Skin of body (tissue), 2 donors: Measurements from ENCODE around the gene UBE2U. TPM values are rescaled to one million over a fixed set of nuclear protein-coding genes. Genes with fewer than 3 reads are reported as not detected.
"Not testable (repeated sequence)": the region's sequence is repeated elsewhere in the genome, so short reads cannot be mapped to it uniquely, and the experiment has no call there.

Source experiments
- DNase-seq: peaks from one replicate; lab custom pipeline; 2025; lab: John Stamatoyannopoulos, UW
- total RNA-seq: library from RNA; depleted of rRNA; stranded (reverse); fragments of >200 nt; gene quantifications from one replicate; pipeline ENCODE4 v1.2.3, GENCODE V29; 2014

The UBE2U gene
- total RNA-seq, 1 donor from 2014 or later = not detected

GRCh38 chr1:64236541-64236954, 33.1 kb downstream of the UBE2U start:
- DNase-seq = no peak

- DNase-seq = not testable (repeated sequence)
Measured at GRCh38 chr1:64239519-64239918, 36.1 kb downstream of the UBE2U start.

- no peak for DNase-seq
Measured at GRCh38 chr1:64240206-64240605, 36.8 kb downstream of the UBE2U start.

GRCh38 chr1:64241069-64241468, 37.6 kb downstream of the UBE2U start:
- DNase-seq = no peak

GRCh38 chr1:64242895-64243756, 39.7 kb downstream of the UBE2U start:
- peak; percentile 67 for DNase-seq

- DNase-seq = no peak
Measured at GRCh38 chr1:64243757-64244080, 40.3 kb downstream of the UBE2U start.

- no peak for DNase-seq
Measured at GRCh38 chr1:64245495-64245894, 42.1 kb downstream of the UBE2U start.

GRCh38 chr1:64246294-64246917, 43.0 kb downstream of the UBE2U start:
- peak; percentile 71 for DNase-seq

GRCh38 chr1:64248065-64248464, 44.6 kb downstream of the UBE2U start:
- no peak for DNase-seq

GRCh38 chr1:64250472-64250871, 47.0 kb downstream of the UBE2U start:
- DNase-seq = not testable (repeated sequence)

- DNase-seq = no peak
Measured at GRCh38 chr1:64251971-64252370, 48.5 kb downstream of the UBE2U start.

- DNase-seq = not testable (repeated sequence)
Measured at GRCh38 chr1:64257233-64257632, 53.8 kb downstream of the UBE2U start.

GRCh38 chr1:64258444-64258843, 55.0 kb downstream of the UBE2U start:
- not testable (repeated sequence) for DNase-seq

- DNase-seq = no peak
Measured at GRCh38 chr1:64263335-64263734, 59.9 kb downstream of the UBE2U start.

GRCh38 chr1:64263856-64264255, 60.4 kb downstream of the UBE2U start:
- DNase-seq = peak; percentile 40

- DNase-seq = no peak
Measured at GRCh38 chr1:64265141-64265540, 61.7 kb downstream of the UBE2U start.

GRCh38 chr1:64266991-64267390, 63.6 kb downstream of the UBE2U start:
- DNase-seq = no peak

- DNase-seq = peak; percentile 87
Measured at GRCh38 chr1:64268653-64269557, 65.5 kb downstream of the UBE2U start.

- DNase-seq = no peak
Measured at GRCh38 chr1:64269558-64269884, 66.1 kb downstream of the UBE2U start.

- DNase-seq = no peak
Measured at GRCh38 chr1:64280001-64280400, 76.6 kb downstream of the UBE2U start.

- peak; percentile 83 for DNase-seq
Measured at GRCh38 chr1:64282351-64282750, 78.9 kb downstream of the UBE2U start.

GRCh38 chr1:64287071-64287470, 83.6 kb downstream of the UBE2U start:
- no peak for DNase-seq
